GM23338 (cell line): ENCODE results near the gene CRKL. TPM values are rescaled to one million over a fixed set of nuclear protein-coding genes. Genes with fewer than 3 reads are reported as not detected.

ENCODE experiments used
- ATAC-seq: fragments of 200-7000 bp; cut with Tn5 transposase; 3 replicates; pipeline ENCODE4 v1.9.1; 2020
- DNase-seq: peaks from one replicate; pipeline ENCODE4 v3.0.0-alpha.2; 2015; ENCODE audit warnings: low spot score
- H2AFZ ChIP-seq: fragments of 200-600 bp; sonication (generic); 2 replicates; pipeline ENCODE4 v1.8.0; 2016; ENCODE audit warnings: antibody characterized with exemption, mild to moderate bottlenecking, moderate library complexity
- H3F3A ChIP-seq: fragments of 200-600 bp; sonication (generic); replicated peaks from 2 replicates; pipeline ENCODE4 v1.8.0; 2017; ENCODE audit warnings: antibody characterized with exemption, mixed run types, low read depth
- H3K27ac ChIP-seq: fragments of 200-600 bp; sonication (generic); 2 replicates; pipeline ENCODE4 v1.6.1; 2016; ENCODE audit warnings: low read depth
- H3K27me3 ChIP-seq: fragments of 200-600 bp; sonication (generic); 2 replicates; pipeline ENCODE4 v1.8.0; 2016; ENCODE audit warnings: mild to moderate bottlenecking, mixed run types, moderate library complexity; ENCODE audit not compliant: insufficient read depth
- H3K36me3 ChIP-seq: fragments of 200-600 bp; sonication (generic); 2 replicates; pipeline ENCODE4 v1.8.0; 2016; ENCODE audit warnings: mild to moderate bottlenecking; ENCODE audit not compliant: insufficient read depth
- H3K4me1 ChIP-seq: fragments of 200-600 bp; sonication (generic); 2 replicates; pipeline ENCODE4 v1.8.0; 2016; ENCODE audit warnings: mild to moderate bottlenecking, moderate library complexity; ENCODE audit not compliant: insufficient read depth
- H3K4me2 ChIP-seq: fragments of 200-600 bp; sonication (generic); 2 replicates; pipeline ENCODE4 v1.7.1; 2017; ENCODE audit warnings: mixed run types
- H3K4me3 ChIP-seq: fragments of 200-600 bp; sonication (generic); 2 replicates; pipeline ENCODE4 v1.6.1; 2016; ENCODE audit warnings: mixed run types
- H3K79me2 ChIP-seq: fragments of 200-600 bp; sonication (generic); replicated peaks from 2 replicates; pipeline ENCODE4 v1.8.0; 2017; ENCODE audit warnings: mild to moderate bottlenecking; ENCODE audit not compliant: insufficient read depth
- H3K9me2 ChIP-seq: fragments of 200-600 bp; sonication (generic); 2 replicates; pipeline ENCODE4 v1.8.0; 2017; ENCODE audit not compliant: insufficient read depth
- H4K20me1 ChIP-seq: fragments of 200-600 bp; sonication (generic); replicated peaks from 2 replicates; pipeline ENCODE4 v1.8.0; 2017; ENCODE audit warnings: mild to moderate bottlenecking; ENCODE audit not compliant: insufficient read depth
- H3K27ac Mint-ChIP-seq: 2 replicates; pipeline ENCODE4 v1.8.0; 2020; ENCODE audit warnings: inconsistent platforms, mild to moderate bottlenecking, moderate library complexity, mixed read lengths
- H3K27me3 Mint-ChIP-seq: 3 replicates; pipeline ENCODE4 v1.8.0; 2022; ENCODE audit warnings: low read depth, mild to moderate bottlenecking, moderate library complexity, mixed read lengths, inconsistent platforms; ENCODE audit not compliant: insufficient read depth, poor library complexity
- H3K36me3 Mint-ChIP-seq: 3 replicates; pipeline ENCODE4 v1.8.0; 2021; ENCODE audit warnings: low read depth, mild to moderate bottlenecking, inconsistent platforms, moderate library complexity, mixed read lengths
- H3K4me1 Mint-ChIP-seq: 3 replicates; pipeline ENCODE4 v1.8.0; 2020; ENCODE audit warnings: mild to moderate bottlenecking, inconsistent platforms, mixed read lengths
- H3K4me3 Mint-ChIP-seq: 3 replicates; pipeline ENCODE4 v1.8.0; 2021; ENCODE audit warnings: moderate library complexity, mild to moderate bottlenecking, inconsistent platforms, mixed read lengths
- H3K9me3 Mint-ChIP-seq: 3 replicates; pipeline ENCODE4 v1.8.0; 2020; ENCODE audit warnings: moderate library complexity, mild to moderate bottlenecking, inconsistent platforms, mixed read lengths
- CREB1 ChIP-seq: fragments of 250-450 bp; sonication (Bioruptor Pico); IDR thresholded peaks from 2 replicates; pipeline ENCODE4 v1.5.0; 2020; ENCODE audit warnings: low read depth, mild to moderate bottlenecking, moderate library complexity
- ETS1 ChIP-seq: IDR thresholded peaks from 2 replicates; pipeline ENCODE4 v1.6.1; 2016; ENCODE audit warnings: antibody characterized with exemption
- EZH2 ChIP-seq: fragments of 200-600 bp; sonication (generic); IDR thresholded peaks from one replicate; pipeline ENCODE4 v1.8.0; 2017; ENCODE audit warnings: antibody characterized with exemption, mild to moderate bottlenecking, low read depth; ENCODE audit not compliant: unreplicated experiment
- EZH2phosphoT487 ChIP-seq: fragments of 200-600 bp; sonication (generic); IDR thresholded peaks from one replicate; pipeline ENCODE4 v1.8.1; 2018; ENCODE audit warnings: antibody characterized with exemption; ENCODE audit not compliant: unreplicated experiment
- JUNB ChIP-seq: IDR thresholded peaks from one replicate; pipeline ENCODE4 v1.6.1; 2016; ENCODE audit warnings: antibody characterized with exemption; ENCODE audit not compliant: unreplicated experiment
- NANOG ChIP-seq: IDR thresholded peaks from 2 replicates; pipeline ENCODE4 v1.6.1; 2016; ENCODE audit warnings: antibody characterized with exemption, borderline replicate concordance
- POLR2AphosphoS5 ChIP-seq: IDR thresholded peaks from 2 replicates; pipeline ENCODE4 v1.6.1; 2016; ENCODE audit warnings: antibody characterized with exemption, low read depth
- REST ChIP-seq: IDR thresholded peaks from one replicate; pipeline ENCODE4 v1.6.1; 2018; ENCODE audit warnings: antibody characterized with exemption; ENCODE audit not compliant: unreplicated experiment
- STAT1 ChIP-seq: IDR thresholded peaks from one replicate; pipeline ENCODE4 v1.6.1; 2016; ENCODE audit warnings: antibody characterized with exemption; ENCODE audit not compliant: unreplicated experiment
- ZNF114 ChIP-seq: fragments of 250-450 bp; sonication (Bioruptor Pico); IDR thresholded peaks from 2 replicates; pipeline ENCODE4 v1.5.0; 2020; ENCODE audit warnings: mild to moderate bottlenecking, moderate library complexity
- ZNF331 ChIP-seq: fragments of 250-450 bp; sonication (Bioruptor Pico); IDR thresholded peaks from 2 replicates; pipeline ENCODE4 v1.5.0; 2020; ENCODE audit warnings: low read depth, mild to moderate bottlenecking, moderate library complexity
- polyA plus RNA-seq: library from polyadenylated mRNA; unstranded; fragments of >200 nt; fragmentation: Nextera tagmentation; extraction: Ambion mirVana; gene quantifications from 2 replicates; pipeline ENCODE4 v1.2.1, GENCODE V29; 2016
- total RNA-seq: library from RNA; depleted of rRNA; stranded (reverse); fragments of >200 nt; shearing (Covaris generic); gene quantifications from 2 replicates; pipeline ENCODE4 v1.2.3, GENCODE V29; 2014
- TF ChIP-seq, protein P1 (sequence below): fragments of 250-450 bp; sonication (Bioruptor Pico); IDR thresholded peaks from 2 replicates; pipeline ENCODE4 v1.5.0; 2020; ENCODE audit warnings: mild to moderate bottlenecking, moderate library complexity
- TF ChIP-seq, protein P2 (sequence below), 2 experiments: fragments of 200-600 bp in 1 of 2; sonication (generic) in 1 of 2; conservative IDR thresholded peaks; 2 replicates each; pipeline versions ENCODE4 v1.5.1 to v1.6.1; 2016 to 2017; ENCODE audit warnings: antibody characterized with exemption in 2 of 2, low read depth in 2 of 2, mild to moderate bottlenecking in 2 of 2, moderate library complexity in 1 of 2

Gene CRKL
- total and polyA plus RNA-seq, 2 experiments from 2014 or later, result 39.5 to 104 TPM

- 0 out of 2 replicates have a peak, but pooled peaks cover under 1% of the 10 kb centered on the region for H3K4me1 ChIP-seq
- Mint-ChIP-seq H3K9me3 (no peaks in the 10 kb centered on the region), H3K27me3 (peaks cover 6% of the 10 kb centered on the region), H3K4me3 (no peak overlapping the region), H3K4me1 (no peaks in the 10 kb centered on the region), H3K36me3 (peaks cover 17% of the 10 kb centered on the region; the same call in 1 of the 3 replicates), H3K27ac (0 out of 2 replicates have a peak overlapping the region, but pooled peaks have one; percentile 70)
- DNase-seq (no peak), ATAC-seq (no peak)
- no peaks in the 10 kb centered on the region for H3K36me3 ChIP-seq
- TF ChIP-seq POLR2AphosphoS5 (no peak), CREB1 (CRISPR knock-in tag) (no peak), JUNB (no peak), REST (no peak), EZH2phosphoT487 (no peak), NANOG (no peak), EZH2 (no peak), ZNF114 (CRISPR knock-in tag) (no peak), STAT1 (no peak), ZNF331 (CRISPR knock-in tag) (no peak), ETS1 (no peak)
- TF ChIP-seq, protein P1, sequence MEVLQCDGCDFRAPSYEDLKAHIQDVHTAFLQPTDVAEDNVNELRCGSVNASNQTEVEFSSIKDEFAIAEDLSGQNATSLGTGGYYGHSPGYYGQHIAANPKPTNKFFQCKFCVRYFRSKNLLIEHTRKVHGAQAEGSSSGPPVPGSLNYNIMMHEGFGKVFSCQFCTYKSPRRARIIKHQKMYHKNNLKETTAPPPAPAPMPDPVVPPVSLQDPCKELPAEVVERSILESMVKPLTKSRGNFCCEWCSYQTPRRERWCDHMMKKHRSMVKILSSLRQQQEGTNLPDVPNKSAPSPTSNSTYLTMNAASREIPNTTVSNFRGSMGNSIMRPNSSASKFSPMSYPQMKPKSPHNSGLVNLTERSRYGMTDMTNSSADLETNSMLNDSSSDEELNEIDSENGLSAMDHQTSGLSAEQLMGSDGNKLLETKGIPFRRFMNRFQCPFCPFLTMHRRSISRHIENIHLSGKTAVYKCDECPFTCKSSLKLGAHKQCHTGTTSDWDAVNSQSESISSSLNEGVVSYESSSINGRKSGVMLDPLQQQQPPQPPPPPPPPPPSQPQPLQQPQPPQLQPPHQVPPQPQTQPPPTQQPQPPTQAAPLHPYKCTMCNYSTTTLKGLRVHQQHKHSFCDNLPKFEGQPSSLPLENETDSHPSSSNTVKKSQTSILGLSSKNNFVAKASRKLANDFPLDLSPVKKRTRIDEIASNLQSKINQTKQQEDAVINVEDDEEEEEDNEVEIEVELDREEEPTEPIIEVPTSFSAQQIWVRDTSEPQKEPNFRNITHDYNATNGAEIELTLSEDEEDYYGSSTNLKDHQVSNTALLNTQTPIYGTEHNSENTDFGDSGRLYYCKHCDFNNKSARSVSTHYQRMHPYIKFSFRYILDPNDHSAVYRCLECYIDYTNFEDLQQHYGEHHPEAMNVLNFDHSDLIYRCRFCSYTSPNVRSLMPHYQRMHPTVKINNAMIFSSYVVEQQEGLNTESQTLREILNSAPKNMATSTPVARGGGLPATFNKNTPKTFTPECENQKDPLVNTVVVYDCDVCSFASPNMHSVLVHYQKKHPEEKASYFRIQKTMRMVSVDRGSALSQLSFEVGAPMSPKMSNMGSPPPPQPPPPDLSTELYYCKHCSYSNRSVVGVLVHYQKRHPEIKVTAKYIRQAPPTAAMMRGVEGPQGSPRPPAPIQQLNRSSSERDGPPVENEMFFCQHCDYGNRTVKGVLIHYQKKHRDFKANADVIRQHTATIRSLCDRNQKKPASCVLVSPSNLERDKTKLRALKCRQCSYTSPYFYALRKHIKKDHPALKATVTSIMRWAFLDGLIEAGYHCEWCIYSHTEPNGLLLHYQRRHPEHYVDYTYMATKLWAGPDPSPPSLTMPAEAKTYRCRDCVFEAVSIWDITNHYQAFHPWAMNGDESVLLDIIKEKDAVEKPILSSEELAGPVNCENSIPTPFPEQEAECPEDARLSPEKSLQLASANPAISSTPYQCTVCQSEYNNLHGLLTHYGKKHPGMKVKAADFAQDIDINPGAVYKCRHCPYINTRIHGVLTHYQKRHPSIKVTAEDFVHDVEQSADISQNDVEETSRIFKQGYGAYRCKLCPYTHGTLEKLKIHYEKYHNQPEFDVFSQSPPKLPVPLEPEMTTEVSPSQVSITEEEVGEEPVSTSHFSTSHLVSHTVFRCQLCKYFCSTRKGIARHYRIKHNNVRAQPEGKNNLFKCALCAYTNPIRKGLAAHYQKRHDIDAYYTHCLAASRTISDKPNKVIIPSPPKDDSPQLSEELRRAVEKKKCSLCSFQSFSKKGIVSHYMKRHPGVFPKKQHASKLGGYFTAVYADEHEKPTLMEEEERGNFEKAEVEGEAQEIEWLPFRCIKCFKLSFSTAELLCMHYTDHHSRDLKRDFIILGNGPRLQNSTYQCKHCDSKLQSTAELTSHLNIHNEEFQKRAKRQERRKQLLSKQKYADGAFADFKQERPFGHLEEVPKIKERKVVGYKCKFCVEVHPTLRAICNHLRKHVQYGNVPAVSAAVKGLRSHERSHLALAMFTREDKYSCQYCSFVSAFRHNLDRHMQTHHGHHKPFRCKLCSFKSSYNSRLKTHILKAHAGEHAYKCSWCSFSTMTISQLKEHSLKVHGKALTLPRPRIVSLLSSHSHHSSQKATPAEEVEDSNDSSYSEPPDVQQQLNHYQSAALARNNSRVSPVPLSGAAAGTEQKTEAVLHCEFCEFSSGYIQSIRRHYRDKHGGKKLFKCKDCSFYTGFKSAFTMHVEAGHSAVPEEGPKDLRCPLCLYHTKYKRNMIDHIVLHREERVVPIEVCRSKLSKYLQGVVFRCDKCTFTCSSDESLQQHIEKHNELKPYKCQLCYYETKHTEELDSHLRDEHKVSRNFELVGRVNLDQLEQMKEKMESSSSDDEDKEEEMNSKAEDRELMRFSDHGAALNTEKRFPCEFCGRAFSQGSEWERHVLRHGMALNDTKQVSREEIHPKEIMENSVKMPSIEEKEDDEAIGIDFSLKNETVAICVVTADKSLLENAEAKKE (CRISPR knock-in tag), result no peak
- TF ChIP-seq, protein P2, sequence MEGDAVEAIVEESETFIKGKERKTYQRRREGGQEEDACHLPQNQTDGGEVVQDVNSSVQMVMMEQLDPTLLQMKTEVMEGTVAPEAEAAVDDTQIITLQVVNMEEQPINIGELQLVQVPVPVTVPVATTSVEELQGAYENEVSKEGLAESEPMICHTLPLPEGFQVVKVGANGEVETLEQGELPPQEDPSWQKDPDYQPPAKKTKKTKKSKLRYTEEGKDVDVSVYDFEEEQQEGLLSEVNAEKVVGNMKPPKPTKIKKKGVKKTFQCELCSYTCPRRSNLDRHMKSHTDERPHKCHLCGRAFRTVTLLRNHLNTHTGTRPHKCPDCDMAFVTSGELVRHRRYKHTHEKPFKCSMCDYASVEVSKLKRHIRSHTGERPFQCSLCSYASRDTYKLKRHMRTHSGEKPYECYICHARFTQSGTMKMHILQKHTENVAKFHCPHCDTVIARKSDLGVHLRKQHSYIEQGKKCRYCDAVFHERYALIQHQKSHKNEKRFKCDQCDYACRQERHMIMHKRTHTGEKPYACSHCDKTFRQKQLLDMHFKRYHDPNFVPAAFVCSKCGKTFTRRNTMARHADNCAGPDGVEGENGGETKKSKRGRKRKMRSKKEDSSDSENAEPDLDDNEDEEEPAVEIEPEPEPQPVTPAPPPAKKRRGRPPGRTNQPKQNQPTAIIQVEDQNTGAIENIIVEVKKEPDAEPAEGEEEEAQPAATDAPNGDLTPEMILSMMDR (conservative IDR thresholded peaks at IDR 0.05; ENCODE audit: low read depth in 2 of 2), result no peak
- no peak overlapping the region for H3K27ac ChIP-seq
- no peak overlapping the region for H3K4me3 ChIP-seq
- H3F3A ChIP-seq, result no peaks in the 10 kb centered on the region
- no peaks in the 10 kb centered on the region for H3K9me2 ChIP-seq
- H2AFZ ChIP-seq, result no peak overlapping the region
- H3K4me2 ChIP-seq, result no peak overlapping the region
- no peaks in the 10 kb centered on the region for H3K79me2 ChIP-seq
- no peaks in the 10 kb centered on the region for H3K27me3 ChIP-seq
- H4K20me1 ChIP-seq, result no peaks in the 10 kb centered on the region
Measured at GRCh38 chr22:20995329-20996030, 78.3 kb downstream of the CRKL start.
